Stimulated activated CD8-positive, alpha-beta memory T cell treated with anti-CD3 and anti-CD28 coated beads, Interleukin-12 subunit alpha, Interleukin-12 subunit beta, amount 100 ng/mL, for 24 hours (primary cell): ENCODE data around the gene BEAN1.

Experiments
- DNase-seq: peaks from one replicate; pipeline ENCODE4 v3.0.0-alpha.2; 2020; ENCODE audit errors: extremely low read depth

BEAN1 gene

GRCh38 chr16:66521951-66522771 lies 95.1 kb downstream of the BEAN1 start:
- peak; percentile 82 for DNase-seq

GRCh38 chr16:66522816-66523590 lies 95.9 kb downstream of the BEAN1 start:
- no peak for DNase-seq

GRCh38 chr16:66523861-66524354 lies 96.8 kb downstream of the BEAN1 start:
- DNase-seq = no peak

GRCh38 chr16:66524601-66525164 lies 97.6 kb downstream of the BEAN1 start:
- DNase-seq = no peak

GRCh38 chr16:66525396-66526180 lies 98.5 kb downstream of the BEAN1 start:
- DNase-seq = no peak

- DNase-seq = no peak
Observed at GRCh38 chr16:66528294-66528693, 101.2 kb downstream of the BEAN1 start.

GRCh38 chr16:66529475-66529874 lies 102.4 kb downstream of the BEAN1 start:
- no peak for DNase-seq
